Measurements from ENCODE around the gene MOCS1. TPM values are rescaled to one million over a fixed set of nuclear protein-coding genes. Genes with fewer than 3 reads are reported as not detected.
A peak's percentile ranks its signal among the peaks of the same experiment; 100 is the strongest.

Gene MOCS1
- polyA plus RNA-seq, 1 donor = 11.0 TPM

DNA sequence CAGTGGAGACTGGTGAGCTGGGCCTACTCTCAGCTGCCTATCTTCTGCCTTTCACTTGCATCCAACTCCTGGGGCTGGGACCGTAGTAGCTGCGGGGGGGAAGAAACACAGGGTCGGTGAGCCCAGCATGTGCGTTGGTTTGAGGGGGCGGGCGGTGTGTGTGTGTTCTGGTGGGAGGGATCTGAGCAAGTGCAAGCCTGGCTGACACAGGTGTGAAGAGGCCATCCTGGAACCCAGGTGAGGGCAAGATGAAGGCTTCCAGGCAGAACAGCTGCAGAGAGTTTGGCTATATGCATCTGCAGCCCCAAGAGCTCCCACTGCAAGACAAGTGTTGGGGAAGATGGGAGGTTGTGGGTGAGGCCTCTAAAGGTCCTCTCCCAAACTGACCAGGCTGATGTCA, 30.6 kb downstream of the MOCS1 start:
- DNase-seq = no peak

DNA sequence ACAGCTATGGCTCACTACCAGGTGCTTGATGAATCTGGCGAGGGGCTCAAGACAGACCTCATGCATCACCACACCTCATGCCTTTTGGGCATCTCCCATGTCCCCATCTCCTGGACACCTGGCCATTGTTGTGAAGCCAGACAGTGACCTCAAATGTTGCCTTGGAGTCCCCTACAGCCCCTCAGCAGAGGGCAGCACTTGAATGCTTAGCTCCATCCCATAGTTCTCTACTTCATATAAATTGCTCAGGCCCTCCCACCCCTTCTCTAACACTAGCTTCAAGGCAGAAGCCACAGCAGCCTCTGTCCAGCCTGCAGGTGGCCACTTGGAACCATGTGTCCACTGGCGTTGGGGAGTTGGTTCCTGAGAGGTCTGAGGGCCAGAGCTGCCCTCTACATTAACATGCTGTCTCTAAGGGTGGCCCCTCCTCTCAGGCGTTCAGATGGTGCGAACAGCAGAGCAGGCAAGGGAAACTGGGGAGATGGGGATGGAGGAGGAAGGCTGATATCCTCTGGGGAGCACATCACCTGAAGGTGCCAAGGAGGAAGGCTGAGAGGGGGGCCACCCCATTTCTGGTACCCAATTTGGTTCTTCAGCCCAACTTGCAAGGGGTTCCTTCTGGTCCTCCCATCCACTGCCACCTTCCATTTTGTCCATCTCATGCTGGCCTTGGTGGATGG, 31.3 kb downstream of the MOCS1 start:
- no peak for DNase-seq

DNA sequence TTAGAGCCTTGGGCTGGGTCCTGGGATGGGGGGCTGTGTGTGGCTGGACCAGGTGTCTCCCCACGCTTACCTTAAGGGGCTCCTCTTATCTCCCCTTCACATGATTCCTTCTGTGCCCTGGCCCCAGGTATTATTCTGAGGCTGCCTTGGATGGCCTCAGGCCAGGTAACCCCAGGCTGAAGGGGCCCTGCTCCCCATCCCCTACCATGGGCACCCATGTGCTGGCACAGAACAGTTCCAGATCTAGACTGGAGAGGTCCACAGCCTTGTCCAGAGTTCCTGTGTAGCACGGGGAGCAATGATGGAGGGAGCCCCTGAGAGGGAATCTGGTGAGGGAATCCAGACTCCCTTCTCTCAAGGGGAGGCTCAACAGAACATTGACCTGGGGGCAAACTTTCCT, 32.1 kb downstream of the MOCS1 start:
- no peak for DNase-seq

DNA sequence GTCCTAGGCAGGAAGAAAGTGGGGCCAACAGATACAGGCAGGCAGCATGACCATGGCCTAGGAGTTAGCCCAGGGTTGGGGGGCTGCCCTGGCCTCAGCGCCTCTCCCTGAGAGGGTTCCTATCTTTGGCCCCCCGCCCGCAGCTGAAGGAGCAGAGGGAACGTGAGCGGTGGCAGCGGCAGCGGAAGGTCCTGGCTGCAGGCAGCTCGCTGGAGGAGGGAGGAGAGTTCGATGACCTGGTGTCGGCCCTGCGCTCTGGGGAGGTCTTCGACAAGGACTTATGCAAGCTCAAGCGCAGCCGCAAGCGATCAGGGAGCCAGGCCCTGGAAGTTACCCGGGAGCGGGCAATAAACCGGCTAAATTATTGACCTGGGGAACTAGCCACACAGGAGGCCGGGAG, 32.6 kb downstream of the MOCS1 start:
- DNase-seq = no peak

- DNase-seq = no peak
Observed at GRCh38 chr6:39901116-39901655, 33.1 kb downstream of the MOCS1 start.

GRCh38 chr6:39899554-39900295, 34.5 kb downstream of the MOCS1 start:
- no peak for DNase-seq

DNA sequence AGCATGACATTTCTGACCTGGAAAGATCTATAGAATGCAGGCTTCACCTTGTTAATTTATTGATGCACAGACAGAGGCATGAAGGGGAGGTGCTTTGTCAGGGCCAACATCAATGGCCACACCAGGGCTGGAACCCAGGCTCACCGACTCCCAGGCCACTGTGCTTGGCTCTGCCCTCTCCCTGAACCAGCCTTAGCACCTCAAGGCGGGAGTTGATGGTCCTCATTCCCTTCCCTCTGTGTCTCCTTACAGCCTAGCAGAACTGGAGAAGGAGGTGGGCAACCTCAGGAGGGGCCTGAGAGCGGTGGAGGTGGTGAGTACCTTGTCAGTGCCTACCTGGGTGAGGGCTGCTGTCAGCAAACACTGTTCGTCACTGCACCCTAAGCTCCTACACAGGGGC, 35.6 kb downstream of the MOCS1 start:
- no peak for DNase-seq

- DNase-seq = no peak
Observed at GRCh38 chr6:39897698-39898097, 36.6 kb downstream of the MOCS1 start.

DNA sequence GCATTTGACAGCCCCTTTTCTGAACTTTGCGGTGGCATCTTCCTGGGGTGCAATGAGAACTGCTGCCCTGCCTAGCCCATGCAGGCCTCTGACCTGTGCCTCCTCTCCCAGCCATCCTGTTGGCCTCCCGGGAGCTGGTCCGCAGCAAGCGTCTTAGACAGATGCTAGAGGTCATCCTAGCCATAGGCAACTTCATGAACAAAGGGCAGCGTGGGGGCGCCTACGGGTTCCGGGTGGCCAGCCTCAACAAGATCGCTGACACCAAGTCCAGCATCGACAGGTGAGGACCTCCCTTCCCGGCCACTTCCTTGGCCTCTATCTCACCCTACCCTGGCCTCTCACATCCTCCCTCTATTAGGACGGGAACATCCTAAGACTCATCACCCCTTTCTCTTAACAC, 37.6 kb downstream of the MOCS1 start:
- no peak for DNase-seq

- no peak for DNase-seq
Observed at GRCh38 chr6:39893286-39893685, 41.0 kb downstream of the MOCS1 start.

- DNase-seq = peak; percentile 54
Observed at GRCh38 chr6:39892490-39893129, 41.7 kb downstream of the MOCS1 start.

DNA sequence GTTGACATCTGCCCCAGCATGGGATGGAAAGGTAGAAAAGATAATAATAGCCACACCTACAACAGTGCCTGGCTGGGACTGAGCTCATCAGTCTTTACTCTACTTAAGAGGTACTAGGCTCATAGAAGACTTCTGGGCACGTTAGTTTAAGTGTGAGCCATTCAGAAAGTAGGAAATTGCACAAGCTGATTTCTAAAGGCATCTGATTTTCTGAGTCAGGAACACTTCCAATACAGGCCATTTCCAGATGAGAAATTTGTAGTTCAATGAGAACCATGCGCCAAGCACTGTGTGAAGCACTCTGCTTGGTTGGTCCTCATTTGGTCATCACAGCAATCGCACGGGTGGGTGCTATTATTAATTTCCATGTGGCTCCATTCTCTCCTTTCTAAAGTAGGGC, 42.3 kb downstream of the MOCS1 start:
- DNase-seq = no peak

- no peak for DNase-seq
Observed at GRCh38 chr6:39891353-39891752, 42.9 kb downstream of the MOCS1 start.

DNA sequence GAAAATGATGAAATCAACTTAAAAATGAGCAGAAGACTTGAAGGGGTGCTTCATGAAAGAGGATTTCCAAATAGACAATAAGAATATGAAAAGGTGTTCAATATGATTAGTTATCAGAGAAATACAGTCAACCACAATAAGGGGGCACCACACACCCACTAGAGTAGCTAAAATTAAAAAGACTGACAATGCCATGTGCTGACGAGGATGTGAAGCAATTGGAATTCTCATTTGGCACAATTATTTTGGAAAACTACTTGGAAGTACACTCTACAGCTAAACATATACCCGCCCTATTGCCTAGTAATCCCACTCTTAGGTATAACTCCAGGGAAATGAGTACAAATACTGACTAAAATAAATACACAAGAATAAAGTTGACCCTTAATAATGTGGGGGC, 45.0 kb downstream of the MOCS1 start:
- no peak for DNase-seq

GRCh38 chr6:39887692-39888450, 46.4 kb downstream of the MOCS1 start:
- DNase-seq = peak; percentile 39

GRCh38 chr6:39886871-39887270, 47.4 kb downstream of the MOCS1 start:
- DNase-seq = no peak

DNA sequence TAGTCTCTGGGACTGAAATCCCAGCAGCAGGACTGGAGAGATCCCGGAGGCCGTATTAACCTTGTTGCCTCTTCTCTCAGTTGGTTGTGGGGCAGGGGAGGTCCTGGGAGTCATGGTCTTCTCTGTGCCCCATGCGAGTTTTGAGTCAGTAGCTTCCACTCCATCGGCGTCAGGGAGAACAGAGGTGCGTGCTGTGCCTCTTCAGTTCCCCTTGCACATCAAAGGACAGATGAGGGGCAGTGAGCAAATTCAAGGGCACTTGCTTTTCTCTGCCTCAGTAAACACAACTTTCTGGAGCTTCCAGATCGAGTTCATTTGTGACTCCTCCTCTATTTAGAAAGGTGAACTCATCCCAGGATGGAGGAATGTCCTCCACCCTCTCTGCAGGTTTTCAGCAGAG, 48.6 kb downstream of the MOCS1 start:
- no peak for DNase-seq

- no peak for DNase-seq
Observed at GRCh38 chr6:39884696-39885095, 49.6 kb downstream of the MOCS1 start.

- DNase-seq = peak; percentile 79
Observed at GRCh38 chr6:39882531-39882899, 51.7 kb downstream of the MOCS1 start.

DNA sequence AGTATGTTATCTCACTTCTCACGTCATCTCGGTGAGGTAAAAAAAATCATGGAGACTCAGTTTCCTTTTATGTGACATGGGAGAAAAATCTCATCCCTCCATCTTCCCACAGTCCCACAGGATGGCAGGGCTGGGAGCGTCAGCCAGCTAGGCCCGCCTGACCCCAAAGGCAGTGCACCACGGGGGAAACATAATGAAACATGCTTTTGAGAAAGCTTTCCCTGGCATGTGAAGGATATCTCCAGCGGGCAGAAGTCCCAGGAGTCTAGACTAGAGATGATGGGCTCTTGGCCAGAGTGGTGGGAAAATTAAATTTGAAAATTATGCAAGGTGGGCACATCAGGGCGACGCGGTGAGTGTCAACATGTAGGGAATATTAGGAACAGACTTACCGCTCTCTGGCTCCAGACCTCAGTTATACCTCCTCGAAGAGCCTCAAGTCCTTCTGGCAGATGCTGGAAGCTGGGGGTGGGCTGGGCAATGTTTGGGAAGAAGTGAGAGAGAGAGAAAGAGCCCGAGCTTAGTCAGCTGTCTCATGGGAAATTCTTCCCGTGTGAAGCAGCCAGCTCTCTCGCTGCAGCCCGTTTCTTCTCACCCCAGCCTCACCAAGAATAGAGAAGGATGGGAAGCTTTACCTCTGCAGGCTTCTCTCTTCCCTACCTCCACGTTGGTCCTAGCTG, 52.3 kb downstream of the MOCS1 start:
- DNase-seq = no peak

- no peak for DNase-seq
Observed at GRCh38 chr6:39880594-39880993, 53.7 kb downstream of the MOCS1 start.

GRCh38 chr6:39879535-39879934, 54.7 kb downstream of the MOCS1 start:
- DNase-seq = no peak
